Epithelial cell of proximal tubule (primary cell): ENCODE data around the gene COL11A1. TPM values are rescaled to one million over a fixed set of nuclear protein-coding genes. Genes with fewer than 3 reads are reported as not detected.

Source experiments
- DNase-seq: peaks from one replicate; pipeline ENCODE4 v3.0.0-alpha.2; 2011; ENCODE audit warnings: low read depth
- H3K4me3 ChIP-seq: 2 replicates; pipeline ENCODE4 v1.5.1; 2011; ENCODE audit warnings: low read depth, mild to moderate bottlenecking, low read length
- CTCF ChIP-seq: conservative IDR thresholded peaks from 2 replicates; pipeline ENCODE4 v1.5.1; 2012; ENCODE audit warnings: low read depth, mild to moderate bottlenecking, low read length
- total RNA-seq: library from RNA; depleted of rRNA; stranded (reverse); fragments of >200 nt; gene quantifications from 2 replicates; pipeline ENCODE4 v1.2.3, GENCODE V29; 2015

COL11A1 gene
- total RNA-seq, 1 donor from 2014 or later, result 8.2 TPM

GRCh38 chr1:102970496-102971078, 137.7 kb downstream of the COL11A1 start:
- no peak overlapping the region for H3K4me3 ChIP-seq
- peak; percentile 83 for TF ChIP-seq CTCF

GRCh38 chr1:102967786-102968185, 140.5 kb downstream of the COL11A1 start:
- TF ChIP-seq CTCF, result no peak
- no peak overlapping the region for H3K4me3 ChIP-seq
- no peak for DNase-seq

More at GRCh38 chr1:102970496-102971078, 137.7 kb downstream of the COL11A1 start:
- peak; percentile 18 for DNase-seq

GRCh38 chr1:102961549-102961948, 146.8 kb downstream of the COL11A1 start:
- no peak for TF ChIP-seq CTCF
- no peak overlapping the region for H3K4me3 ChIP-seq
- DNase-seq, result no peak

GRCh38 chr1:102954576-102954975, 153.7 kb downstream of the COL11A1 start:
- no peak overlapping the region for H3K4me3 ChIP-seq
- no peak for DNase-seq
- no peak for TF ChIP-seq CTCF

GRCh38 chr1:102952400-102952799, 155.9 kb downstream of the COL11A1 start:
- no peak for TF ChIP-seq CTCF
- DNase-seq, result no peak
- no peak overlapping the region for H3K4me3 ChIP-seq

- H3K4me3 ChIP-seq, result no peak overlapping the region
- TF ChIP-seq CTCF, result no peak
- no peak for DNase-seq
Observed at GRCh38 chr1:102942324-102942723, 166.0 kb downstream of the COL11A1 start.

- TF ChIP-seq CTCF, result no peak
- DNase-seq, result no peak
- no peak overlapping the region for H3K4me3 ChIP-seq
Observed at GRCh38 chr1:102941366-102941947, 166.9 kb downstream of the COL11A1 start.
